NCI-H146 treated with DMSO at 0.1 percent for 48 hours (cell line): ENCODE data around the gene SETD7.

Source experiments
- DNase-seq: peaks from one replicate; lab custom pipeline; 2025; ENCODE audit not compliant: unreplicated experiment; lab: John Stamatoyannopoulos, UW

The SETD7 gene

DNA sequence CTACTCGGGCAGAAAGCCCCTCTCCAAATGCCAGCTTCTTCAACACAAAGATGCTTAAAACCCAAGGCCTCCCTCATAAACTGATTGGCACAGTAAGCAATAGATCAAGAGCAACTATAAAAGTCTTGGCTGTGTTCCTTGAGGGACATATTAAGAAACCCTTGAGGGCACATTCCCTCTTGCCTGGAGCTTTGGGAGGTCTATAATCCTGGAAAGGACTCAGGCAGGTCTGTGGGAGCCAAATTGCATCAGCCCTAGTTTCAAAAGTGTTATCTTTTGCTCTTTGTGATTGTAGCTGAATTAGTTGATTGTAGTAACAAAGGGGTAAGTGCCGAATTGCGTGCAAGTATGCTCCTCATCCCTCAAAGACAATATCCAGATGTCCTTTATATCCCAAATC is 18.6 kb upstream of the SETD7 start:
- DNase-seq = no peak

DNA sequence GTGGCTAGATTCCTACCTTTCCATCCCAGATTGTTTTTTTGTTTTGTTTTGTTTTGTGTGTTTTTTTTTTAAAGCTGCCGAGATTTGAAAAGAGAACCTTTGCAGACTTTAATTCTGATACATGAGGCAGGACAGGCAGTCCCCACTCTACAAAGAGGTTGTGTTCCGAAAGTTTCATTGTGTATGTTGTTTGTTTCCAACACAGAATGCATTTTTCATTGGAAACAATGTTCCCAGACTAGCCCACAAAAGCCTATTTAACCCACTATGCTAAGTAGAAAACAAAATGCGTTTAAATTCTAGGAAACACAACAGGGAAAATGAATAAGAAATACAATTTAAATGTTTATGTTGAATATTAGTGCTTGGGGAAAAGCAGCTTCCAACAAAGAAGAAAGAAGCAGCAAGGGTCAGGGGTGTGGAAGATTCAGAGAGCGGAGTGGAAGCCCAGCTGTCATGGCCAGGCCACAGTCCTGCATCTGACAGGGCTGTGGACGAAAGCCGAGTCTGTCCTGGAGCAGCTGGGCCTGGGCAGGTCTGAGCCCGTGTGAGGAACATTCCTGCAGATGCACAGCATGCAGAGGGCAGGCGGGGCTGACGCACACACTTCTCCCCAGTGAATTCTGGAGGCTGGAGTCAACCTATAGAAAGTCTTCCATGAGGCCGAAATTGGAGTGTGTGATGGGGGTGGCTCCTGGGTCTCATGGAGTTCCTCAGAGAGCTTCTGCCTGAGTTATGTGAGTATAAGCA is 12.4 kb upstream of the SETD7 start:
- DNase-seq = no peak

DNA sequence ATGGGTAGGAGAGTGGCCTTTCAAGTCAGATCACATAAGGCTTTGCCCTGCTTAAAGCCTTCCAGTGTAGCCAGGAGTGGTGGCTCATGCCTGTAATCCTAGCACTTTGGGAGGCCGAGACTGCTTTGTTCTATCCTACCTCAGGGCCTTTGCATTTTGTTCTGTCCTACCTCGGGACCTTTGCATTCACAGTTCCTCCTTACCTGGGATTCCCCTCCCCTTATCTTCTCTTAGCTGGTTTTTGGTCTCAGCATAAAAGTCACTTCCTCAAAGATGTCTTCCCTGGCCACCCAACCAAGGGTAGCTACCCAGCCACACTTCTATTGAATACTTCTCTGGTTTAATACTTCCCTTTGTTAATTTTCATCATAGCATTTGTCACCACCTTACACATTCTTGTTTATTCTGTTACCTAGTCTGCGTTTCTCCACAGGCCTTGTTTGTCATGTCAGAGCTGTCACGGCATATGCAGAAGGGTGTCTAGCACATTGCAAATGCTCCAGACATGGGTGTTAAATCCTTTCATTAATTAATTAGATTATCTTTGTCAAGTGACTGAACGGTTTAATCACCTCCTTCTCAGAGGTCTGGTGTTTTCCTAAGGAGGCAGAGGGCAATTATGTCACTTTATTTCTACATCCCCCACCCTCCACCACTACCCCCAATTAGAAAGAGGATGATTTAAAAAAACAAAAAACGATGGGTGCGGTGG is 11.3 kb upstream of the SETD7 start:
- DNase-seq = no peak

DNA sequence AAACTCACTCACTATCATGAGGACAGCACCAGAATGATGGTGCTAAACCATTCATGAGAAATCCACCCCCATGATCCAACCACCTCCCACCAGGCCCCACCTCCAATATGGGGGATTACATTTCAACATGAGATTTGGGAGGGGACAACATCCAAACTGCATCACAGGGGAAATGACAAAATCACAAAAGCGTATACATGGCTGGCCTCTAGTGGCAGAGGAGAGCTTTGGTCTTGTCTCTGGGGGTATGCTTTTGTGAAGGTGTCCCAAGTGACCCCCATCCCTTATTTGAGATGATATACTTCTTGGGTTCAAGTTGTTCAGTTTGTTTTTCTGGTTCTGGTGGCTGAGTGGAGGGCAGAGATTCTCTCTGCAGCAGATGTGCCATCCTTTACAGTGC is 8.5 kb upstream of the SETD7 start:
- no peak for DNase-seq

DNA sequence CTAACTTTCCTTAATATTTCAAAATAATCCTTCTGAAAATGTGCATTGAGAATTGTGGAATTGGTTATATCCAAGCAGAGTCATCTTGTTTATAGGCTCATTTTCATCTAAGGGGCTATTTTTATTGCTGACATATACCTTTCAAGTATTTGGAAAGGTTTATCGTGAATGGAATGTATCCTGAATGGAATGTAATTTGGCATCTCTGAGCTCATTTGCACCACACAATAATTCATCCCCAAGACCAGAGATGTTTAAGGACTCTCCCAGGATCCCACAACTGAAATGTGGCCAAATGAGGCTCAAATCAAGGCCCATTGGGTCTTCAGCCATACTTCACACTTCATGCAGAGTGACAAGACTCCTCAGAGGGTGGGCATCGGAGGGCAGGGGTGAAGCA is 7.5 kb upstream of the SETD7 start:
- no peak for DNase-seq

DNA sequence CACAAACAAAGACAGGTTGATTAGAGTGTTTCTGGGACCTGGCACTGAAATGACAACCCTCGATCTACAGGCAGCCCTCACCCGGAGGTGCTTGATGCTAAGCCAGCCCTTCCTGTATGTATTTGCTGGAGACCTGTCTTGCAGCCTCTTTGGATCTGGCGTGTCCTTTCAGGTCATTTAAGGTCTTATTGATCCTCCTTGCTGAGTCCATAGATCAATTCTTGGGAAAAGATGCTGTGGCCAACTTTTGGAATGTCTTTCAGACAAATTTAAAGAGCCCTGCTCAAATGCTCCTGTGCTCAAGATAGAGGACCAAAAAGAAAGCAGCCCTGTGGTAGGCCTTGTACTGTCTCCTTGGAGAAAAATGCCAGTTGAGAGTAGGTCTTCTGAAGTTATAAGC is 6.8 kb upstream of the SETD7 start:
- DNase-seq = no peak

DNA sequence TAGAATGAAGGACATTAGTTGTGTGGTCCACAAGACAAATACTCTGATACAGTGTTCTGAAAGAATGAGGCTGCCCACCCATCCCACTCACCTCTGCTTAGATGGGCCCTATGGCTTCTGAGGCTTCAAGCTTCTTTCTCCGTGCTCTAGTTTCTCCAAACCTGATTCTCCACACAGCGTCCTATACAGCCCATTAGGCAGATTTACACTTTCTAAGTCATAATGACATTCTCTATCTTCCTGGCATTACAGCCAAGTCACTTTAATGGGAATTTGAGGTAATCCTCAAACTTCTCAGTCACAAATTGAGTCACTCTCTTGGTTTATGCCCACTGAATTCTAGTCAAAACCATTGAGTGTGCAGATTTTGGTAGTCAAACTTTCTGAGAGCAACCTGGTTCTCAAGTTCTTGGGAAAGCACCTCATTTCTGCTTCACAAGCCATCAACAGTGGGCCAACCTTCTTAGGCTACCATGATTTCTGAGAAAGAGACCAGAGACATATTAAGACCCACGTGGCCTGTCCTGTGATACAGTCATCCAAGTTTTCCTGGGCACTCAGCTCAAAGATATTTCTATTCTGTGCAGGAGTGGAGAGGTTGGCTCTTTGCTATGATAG is 6.2 kb upstream of the SETD7 start:
- DNase-seq = no peak

DNA sequence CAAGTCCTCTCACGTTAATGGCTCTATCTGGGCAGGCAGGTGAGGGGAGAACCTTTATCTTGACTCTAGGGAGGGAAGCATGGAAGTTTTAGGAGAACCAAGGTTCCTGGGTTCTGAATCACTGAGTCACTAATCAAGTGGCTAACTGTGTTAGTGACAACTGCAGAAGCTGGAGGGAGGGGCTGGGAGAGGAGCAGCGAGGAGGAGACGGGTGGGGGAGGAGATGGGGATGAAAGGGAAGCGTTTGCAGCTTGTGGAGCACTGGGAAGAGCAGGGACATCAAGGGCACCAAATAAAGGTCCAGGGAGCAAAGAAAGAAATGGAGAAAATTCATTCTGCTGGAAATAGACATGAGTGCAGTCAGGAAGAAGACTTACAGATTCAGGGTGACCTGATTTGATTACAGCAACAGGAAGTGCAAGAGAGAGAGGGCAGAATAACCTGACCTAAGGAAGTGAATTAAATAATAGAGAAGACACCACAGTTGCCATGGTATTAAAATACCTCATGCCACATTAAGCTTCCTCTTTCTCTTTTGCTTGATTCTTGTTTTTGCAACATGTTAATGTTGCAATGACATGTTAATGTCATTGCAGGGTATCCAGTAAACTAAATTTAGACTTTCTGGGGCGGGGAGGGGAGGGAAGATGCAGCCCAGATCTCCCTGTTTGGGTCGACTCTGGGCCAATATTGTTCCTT is 4.5 kb upstream of the SETD7 start:
- no peak for DNase-seq

DNA sequence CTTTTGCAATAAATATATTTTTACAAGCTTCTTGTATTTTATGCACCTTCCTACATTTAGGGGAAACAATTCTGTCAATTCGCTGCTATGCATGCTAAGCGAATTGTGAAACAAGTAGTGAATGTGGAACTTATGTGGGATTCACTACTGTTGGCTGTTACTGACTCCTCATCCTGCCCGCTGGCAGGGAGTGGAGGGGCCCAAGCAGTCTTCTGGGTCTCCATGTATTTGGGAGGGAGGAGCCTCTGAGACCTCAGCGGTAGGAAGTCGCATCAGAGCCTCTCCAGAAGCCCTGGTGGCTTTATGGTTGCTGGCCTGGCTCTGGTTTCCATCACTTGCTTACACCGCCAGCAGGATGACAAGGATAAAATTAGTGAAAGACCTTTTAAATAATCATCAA is 3.7 kb upstream of the SETD7 start:
- no peak for DNase-seq

DNA sequence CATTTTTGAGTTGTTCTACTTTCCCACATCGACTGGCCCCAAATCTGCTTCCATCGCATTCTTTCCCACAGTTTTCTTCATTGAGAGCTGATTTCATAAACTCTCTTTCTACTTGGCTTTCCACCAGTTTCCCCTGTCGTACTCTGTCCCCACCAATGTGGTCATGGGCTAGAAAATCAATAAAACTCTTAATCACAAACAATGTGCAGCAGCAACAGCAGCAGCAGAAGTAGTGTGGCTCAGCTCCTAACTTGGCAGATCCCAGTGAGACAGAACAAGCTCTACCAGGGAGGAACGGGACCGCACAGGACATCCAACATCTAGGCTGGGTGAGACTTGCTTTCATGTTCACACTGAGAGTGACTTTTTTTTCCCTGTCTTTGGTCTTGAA is 3.1 kb upstream of the SETD7 start:
- no peak for DNase-seq

DNA sequence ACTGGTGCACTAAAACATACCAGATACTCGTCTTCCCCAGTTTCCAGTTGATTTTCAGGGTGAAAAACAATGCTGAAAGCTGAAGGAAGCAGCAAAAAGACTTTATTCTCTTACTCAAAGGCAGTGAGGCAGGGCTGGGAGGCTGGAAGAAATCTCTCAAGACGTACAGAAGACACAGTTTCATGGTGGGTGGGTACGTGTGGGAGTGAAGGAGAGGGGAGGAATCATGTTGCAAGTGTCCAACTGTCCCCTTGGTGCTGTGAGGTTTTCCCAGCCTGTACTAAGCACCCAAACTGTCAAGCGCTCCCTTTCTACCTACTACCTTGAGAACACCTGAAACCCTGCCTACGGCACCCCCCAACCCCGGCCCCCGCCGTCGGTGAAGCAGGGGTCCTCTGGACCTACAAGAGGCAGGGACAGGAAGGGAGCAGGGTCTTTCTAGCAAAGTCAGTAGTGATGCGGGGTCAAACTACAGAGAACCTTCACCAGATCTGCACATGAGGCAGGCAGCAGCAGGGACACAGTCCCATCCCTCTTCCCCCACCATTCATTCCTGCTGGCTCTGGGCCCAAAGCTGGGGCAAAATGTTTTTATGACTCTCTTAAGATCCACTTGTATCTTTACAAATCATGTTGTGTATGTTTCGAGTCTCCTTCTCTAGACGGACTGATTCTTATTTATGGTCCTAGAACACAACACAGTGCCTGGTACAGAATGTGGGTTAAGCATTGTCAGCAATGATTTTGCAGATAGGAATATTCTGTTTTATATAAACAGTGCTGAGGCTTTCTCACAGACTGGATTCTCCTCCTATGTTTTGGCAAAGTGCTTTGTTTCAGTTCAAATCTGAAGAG is 2.4 kb upstream of the SETD7 start:
- DNase-seq = no peak

DNA sequence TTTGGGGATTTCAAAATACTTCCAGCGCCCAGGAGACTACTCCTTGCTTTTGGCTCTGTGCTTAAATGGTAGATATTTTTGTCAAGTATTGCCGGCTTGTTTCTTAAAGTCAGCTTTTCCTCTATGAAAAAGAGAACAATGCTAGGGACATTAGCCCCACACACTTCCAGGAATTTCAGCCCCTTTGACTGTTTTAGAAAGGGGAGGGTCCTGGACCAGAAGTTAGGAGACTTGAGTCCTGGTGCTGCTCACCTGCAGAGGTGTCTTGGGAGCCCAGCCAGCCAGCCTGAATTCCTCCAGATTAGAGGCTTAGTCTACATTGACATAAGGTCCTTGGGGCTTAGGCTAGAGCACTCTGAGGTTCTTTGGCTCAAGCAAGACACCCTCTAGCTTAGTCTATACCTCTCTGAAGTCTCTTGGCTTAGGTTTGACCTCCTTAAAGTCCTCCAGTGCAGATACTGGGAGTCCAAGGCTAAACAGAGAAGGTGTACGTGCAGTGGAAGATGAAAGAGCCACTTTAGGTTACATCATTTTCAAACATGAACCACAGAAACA is 1.6 kb upstream of the SETD7 start:
- DNase-seq = no peak

DNA sequence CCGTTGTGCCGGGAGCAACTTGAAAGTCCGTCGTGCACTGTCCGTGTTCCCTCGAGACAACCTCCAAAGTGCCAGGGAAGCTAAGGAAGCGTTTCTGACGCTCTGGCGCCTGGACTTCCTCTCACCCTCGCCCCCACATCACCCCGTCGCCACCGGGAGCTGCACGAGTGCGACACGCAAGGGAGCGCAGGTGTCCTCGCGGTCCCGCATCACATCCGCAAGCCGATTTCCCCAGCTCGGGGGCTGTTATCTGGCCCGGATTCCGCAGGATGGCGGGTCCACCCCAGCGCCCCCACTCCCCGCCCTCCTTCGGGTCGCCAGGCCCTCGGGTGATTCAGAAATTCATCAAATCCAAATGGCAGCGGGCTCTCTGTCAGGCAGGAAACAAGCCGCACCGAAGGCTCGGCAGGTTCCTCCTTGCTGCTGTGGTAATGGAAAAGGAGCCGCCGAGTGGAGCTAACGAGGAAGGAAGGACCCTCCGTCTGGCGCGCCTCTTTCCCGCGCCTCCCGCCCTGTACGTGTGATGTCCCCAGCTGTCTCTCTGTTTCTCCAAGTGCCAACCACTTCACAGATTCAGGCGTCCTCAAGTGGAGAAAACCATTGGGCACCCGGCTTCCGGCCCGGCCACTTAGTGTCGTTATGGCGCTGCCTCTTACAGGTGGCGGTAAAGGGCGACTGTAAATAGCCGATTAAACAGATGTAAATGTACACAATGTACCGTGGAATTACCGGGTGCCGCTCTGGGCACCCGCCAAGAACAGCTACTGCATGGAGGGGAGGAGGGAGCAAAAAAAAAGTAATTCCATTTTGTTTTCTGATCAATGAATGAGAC is 921 bp upstream of the SETD7 start:
- DNase-seq = peak; percentile 41

DNA sequence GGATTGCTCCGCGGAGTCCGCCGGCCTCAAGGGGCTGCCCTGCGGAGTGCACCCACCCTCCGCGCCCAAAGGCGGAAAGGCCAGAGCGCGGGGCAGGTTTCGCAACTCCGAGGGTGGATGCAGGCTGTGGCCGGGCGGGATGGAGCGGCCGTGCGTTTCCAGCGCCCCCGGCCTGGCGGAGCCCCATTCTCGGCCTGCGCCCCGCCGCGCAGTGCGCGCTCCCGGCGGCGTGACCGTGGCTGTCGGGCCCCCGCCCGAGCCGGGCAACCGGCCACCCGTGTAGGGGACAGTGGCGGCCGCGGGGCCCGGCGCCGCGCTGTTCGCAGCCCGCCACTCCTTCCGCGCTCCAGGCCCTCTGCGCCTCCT is 331 bp downstream of the SETD7 start:
- no peak for DNase-seq

DNA sequence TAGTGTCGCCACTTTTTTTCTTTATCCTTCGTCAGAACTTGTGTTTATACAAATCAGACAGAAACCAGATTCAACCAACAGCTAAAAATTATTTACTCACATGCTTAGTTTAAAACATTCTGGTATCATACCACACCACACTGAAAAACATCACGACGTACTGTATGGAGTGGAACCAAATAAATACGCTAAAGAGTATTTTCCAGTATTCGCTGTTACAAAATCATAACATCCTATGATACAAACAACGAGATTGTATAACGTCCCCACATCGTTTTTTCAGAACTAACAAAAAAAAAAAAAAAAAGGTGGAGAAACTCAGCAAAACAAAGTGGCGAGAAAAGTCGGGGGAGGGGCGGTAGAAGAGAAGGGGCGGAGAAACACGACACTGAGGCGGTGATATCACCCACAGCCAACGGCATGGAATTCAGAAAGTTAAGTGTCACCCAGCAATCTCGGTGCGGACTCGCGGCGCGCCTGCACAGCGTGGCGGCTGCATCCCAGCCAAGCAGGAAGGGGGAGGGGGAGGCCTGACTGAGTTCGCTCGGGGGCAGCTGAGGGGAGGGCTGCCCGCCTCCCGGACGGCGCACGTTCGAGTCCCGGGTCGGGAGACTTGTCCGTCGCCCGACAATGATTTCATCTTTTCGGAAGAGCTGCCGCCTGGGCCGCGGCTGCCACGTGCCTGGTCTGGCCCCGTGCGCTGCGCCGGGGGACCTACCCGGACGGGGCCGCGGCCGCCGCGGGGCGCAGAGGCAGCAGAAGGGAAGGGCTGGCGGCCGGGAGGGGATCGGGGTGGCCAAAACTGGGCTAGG is 920 bp downstream of the SETD7 start:
- DNase-seq = peak; percentile 31

DNA sequence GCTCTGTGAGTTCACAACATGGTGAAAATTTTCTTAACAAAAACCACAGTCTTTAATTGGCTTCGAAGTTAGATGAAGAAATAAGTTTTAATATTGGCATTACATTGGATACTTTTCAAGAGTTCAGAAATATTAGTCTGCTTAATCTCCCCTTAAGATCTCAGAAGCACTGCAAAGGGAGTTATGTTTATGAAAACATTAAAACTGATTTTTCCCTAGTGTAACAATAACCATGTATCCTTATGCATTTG is 1.5 kb downstream of the SETD7 start:
- DNase-seq = no peak

DNA sequence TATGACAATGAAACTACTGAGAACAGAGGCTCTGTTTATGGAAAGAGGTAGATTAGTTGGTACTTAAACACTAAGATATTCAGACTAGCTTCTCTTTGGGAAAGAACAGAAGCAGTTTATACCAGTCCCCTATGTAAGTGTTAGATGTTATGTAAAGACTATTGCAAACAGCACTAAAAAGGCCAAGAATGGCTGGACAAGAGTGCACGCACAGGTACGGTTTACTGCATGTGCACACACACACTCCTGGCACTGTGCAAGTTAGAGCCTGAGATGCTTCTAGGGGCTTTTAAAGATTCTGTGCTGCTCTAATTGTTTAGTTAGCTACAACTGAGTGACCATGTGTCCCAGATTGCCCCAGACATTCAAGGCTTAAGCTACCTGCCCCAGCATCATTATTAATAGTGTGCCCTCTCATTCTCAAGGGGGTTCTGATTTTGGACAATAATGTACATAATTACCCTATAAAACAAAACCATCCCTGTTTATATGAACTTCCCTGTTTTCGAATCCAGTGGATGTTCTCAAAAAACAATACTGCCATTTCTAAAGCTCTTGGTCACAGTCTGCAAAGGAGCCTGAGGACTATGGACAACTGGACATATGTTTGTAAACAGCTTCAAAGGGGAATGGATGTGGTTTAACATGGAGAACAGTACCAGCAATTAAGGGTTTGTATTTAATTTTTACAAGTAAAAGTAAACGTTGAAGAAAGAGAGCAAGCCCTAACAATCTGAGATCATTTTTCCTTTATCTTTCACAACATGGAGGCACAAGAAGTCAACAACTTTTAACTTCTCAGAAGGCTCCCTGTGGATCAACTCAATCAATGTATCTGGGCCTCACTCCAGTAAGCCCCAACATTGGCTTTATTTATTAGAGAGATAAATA is 2.0 kb downstream of the SETD7 start:
- no peak for DNase-seq
